GM21717 (cell line): ENCODE measurements around the gene NHERF1.

Experiments used
- ATAC-seq: cut with Tn5 transposase; IDR thresholded peaks from one replicate; pipeline ENCODE4 v1.9.1; 2021; ENCODE audit warnings: mild to moderate bottlenecking, moderate library complexity; ENCODE audit not compliant: unreplicated experiment

NHERF1 gene

DNA sequence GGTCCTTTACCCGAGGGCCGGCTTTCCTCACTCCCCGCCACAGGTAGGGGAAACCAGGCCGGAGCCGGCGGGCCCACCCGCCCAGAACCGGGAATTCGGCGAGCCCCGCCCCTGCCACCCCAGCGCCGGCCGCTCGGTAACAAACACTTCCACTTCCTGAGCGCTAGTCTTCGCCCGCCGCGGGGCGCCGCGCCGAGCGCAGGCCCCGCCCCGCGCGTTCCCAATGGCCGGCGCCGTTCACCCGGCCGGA, 224 bp upstream of the NHERF1 start:
- no peak for ATAC-seq

DNA sequence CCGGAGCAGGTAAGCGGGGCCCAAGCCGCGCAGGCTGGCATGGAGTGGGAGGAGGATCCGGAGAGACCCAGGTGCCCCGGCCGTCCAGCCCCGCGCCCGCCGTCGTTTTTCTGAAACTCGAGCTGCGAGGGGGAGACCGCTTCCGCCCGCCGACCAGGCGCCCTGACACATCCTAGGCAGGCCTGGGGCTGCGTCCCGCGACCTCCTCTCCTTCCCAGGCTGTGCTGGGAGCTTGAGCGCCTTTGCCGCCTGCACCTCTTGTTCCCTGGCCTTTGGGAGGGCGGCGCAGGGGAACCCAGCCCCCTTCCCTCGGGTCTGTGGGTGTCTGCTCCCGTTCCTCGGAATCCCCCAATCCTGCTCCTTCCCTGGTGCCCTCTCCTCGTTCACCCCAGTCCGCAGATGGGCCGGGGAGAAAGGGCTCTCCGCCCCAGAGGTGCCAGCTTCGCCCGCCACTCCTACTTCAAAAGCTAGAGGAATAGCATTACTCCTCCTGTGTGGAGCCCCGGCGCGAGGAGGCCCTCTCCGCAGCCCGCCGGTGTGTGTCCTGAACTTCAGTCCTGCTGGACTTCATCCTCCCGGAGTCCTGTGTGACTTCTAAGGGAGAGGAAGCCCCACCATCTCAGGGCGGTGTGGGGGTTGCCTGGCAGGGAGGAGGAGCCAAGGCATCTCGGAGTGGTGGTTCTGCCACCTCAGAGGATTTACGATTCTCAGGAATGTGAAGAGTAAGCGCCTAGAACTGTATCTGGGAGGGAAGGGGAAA, 1.0 kb downstream of the NHERF1 start:
- peak; percentile 2 for ATAC-seq

DNA sequence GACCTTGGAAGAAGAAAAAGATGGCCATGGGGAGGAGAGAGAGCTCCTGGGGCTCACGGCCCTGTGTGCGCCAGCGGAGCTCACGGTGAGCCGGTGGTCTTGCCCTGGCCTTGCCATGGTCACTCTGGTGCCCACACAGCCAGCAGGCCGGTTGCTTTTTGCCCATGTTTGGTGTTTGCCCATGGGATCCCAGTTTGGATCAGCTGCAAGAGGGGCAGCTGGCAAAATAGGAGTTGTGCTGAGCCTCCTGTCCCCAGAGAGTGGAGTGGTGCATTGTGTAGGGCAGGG, 1.6 kb downstream of the NHERF1 start:
- ATAC-seq: no peak

DNA sequence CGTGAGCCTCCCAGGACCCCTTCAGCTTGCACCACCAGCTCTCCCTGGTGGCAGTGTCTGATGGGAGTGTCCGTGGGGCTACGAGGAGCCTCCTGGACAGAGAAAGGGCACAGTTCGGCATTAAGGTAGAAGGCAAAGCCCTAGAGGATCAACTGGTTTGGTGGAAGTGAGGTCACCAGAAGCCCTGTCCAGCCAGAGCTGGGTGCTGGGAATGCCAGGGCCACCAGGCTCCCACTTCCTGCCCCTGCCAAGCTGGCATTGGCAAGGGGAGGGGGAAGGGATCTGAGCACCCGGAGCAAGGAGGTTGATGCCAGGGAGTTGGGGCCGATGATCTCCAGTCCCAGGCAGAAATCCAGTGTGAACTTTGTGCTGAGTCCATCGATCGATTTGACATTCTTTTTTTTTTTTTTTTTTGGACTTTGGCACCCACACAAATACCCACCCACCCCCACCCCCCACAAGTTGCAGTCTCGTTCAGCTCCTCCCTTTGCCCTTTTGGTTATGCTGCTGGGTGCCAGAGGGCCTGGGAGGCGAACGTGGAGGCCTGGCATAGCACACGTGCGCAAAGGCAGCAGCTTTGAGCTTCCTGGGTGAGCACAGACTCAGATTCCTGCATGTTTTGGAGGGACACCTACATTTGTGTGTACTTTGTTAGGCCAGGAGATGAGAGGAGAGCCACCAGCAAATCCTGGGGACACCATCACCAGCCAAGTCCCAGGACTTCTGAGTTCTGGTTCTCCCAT, 2.1 kb downstream of the NHERF1 start:
- ATAC-seq: no peak

DNA sequence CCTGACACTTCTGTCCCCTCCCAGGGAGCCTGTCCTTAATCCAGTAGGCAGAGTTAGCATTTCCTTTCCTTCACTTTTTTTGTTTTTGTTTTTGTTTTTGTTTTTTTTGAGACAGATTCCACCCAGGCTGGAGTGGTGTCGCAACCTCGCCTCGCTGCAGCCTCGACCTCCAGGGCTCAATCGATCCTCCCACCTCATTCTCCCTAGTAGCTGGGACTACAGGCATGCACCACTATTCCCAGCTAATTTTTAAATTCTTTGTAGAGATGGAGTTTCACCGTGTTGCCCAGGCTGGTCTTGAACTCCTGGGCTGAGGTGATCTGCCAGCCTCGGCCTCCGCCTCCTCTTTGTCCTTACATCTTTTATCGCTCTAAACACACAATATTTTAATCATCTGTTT, 4.0 kb downstream of the NHERF1 start:
- no peak for ATAC-seq

DNA sequence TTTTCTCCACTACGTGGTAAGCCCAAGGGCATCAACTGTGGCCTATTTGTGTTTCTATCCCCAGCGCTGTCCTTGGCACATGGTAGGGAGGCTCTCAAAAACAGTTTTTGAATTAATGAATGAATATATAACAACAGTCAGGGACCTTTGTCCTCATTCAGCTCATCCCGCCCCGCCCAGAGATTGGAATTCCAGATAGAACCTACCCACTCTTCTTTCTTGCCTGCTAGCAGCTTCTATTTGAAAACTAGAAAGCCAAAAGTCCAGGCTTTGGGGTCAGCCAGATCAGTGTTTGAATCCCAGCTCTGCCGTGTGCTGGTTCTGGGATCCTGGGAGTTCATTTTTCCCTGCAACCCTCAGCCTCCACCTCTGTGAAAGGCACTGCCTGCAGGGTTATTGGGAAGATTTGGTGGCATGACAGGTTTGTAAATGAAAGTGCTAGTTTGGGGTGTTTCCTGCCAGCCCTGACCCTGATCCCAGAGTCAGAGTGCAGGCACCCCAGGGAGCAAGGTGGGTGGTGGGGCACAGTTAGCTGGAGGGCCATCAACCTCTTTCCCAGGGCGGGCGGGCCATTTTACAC, 4.5 kb downstream of the NHERF1 start:
- ATAC-seq: no peak

DNA sequence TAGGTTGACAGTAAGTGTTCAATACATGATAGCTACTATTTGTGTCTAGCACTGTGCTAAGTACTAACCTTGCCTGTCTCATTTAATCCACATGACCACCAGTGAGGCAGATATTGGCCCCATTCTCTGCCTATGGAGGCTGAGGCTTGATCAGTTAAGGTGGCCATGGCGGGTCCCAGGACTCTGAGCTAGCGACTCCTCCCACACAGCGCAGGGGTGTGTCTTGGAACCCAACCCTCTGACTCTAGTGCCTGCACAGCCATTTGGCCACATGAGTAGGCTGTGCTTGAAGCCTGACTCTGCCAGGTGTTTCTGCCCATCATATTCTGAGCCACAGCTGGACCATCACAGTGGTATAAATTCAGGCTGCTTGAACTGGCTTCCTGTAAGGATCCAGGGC, 6.4 kb downstream of the NHERF1 start:
- no peak for ATAC-seq

DNA sequence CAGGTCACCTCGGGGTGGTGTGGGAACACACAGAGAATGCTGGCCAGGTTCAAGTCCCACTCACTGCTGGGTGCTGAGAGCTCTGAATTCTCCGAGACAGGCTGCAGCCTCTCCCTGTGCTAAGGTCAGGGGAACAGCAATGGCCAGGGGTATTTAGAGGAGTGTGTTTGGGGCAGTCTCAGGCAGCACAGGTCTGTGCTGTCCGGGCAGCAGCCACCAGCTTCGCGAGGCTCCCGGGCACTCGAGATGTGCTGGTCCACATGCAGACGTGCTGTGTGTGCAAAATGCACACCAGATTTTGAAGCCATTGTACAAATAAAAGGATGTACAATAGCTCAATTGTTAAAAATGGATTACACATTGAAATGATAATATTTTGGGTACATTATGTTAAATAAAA, 7.1 kb downstream of the NHERF1 start:
- no peak for ATAC-seq

DNA sequence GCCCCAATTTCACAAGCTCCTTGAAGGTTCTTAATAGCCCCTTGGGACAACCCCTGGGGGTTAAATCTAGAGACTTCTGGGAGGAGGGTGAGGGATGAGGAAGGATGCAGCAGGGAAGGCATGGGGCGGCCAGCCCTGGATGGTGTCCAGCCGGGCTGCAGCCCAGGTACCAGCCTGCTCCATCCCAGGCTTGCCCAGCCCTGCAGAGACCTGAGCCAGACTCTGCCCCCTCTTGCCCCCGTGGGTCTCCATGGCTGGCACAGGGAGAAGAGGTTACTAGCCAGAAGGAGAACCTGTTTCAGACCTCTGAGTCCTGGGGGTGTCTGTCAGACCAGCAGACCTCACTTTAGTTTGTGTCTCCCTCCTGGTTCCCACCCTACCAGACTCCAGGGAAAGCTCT, 8.5 kb downstream of the NHERF1 start:
- ATAC-seq: no peak

DNA sequence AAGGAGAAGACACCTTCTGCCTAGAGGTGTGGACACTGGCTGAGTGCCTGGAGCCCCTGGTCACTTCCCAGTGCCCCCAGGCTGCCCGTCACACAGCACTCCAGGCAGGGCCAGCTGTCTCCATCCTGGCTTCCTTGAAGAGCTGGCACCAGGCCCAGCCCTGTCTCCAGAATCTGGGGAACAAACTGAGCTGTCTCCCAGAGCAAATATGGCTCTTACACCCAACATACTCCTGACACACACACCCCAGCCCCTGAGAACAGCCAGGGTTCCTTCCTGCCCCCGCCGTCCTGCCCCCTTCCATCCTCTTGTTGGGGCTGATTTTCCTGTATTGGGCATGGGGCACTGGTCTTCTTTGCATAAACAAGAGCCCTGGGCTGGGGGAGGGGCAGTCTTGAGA, 9.1 kb downstream of the NHERF1 start:
- no peak for ATAC-seq

DNA sequence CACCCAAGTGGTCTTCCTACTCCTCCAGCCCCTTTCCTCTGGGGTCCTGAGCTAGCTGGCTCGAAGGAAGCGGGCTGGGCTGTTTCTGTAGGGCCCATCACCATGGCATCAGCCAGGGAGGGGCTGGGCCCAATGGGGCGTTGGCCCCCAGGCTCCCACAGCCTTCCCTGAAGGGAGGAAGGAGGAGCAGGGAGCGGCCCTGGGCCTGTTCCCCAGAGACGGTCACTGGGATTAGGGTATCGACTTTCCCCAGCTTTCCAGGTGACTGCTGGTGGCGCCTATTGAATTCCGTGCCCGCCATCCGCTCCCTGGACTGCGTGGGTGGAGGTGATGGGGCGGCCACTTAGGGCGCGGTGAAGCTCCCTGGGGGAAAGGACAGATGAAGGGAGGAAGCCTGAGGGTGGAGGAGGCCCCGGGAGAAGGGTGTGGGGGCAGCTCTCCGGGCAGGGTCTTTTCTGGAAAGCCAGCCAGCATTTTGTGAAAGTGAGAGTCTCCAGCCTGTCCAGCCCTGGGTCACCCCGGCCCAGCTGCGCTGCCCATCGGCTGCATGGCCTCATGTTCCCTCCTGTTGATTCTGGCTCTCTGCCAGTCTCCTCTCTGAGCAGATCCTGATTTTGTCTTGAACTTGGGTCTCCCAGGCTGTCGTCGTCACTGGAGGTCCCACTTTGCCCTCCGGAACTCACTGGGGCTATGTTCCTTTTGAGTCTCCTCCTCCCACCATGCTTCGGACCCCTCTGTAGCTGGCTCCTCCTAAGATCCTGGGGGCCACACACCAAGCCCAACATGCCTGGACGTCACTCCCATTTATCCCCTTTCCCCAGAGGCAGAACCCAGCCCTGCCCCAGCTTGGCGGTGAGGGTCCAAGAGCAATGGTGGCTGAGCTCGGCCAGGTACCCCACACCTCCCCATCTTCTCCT, 9.8 kb downstream of the NHERF1 start:
- no peak for ATAC-seq

DNA sequence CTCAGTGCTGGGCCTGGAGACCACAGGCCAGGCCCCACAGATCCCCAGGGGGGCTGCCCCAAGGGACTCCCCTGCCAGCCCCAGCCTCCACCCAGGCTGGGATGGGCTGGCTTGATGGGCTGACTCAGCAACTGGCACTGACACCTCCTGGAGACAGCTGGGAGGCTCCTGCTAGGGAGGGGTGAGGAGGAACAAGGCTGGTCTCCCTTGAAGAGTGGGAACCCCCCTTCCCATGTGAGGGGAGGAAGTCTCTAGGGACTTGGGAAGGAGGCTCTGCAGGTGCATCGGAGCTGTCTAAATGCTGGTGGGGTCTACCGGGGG, 10.4 kb downstream of the NHERF1 start:
- ATAC-seq: no peak

DNA sequence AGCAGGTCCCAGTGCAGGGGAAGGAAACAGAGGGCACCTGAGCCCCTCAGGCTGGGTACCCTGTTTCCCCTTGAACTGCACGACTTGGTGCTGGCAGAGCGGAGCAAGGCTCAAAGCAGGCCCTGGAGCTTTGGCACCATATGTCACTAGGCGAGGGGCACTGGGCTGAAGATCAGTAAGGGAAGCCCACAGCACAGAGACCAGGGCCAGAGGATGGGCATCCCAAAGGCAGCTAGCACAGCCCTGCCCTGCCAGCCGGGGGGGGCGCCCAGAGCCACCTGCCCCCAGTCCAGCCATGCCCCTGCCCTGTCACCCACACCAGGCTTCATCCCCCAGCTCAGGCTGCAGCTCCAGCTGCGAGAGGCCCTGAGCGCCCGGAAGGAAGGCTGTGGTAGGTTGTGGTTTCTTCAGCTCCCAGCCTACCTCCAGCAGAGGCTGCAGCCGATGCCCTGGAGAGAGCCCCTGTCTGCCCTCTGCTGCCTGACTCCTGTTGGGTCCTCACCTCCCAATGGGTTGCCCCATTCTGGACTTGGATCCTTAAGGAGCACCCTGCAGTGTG, 10.9 kb downstream of the NHERF1 start:
- ATAC-seq: no peak

DNA sequence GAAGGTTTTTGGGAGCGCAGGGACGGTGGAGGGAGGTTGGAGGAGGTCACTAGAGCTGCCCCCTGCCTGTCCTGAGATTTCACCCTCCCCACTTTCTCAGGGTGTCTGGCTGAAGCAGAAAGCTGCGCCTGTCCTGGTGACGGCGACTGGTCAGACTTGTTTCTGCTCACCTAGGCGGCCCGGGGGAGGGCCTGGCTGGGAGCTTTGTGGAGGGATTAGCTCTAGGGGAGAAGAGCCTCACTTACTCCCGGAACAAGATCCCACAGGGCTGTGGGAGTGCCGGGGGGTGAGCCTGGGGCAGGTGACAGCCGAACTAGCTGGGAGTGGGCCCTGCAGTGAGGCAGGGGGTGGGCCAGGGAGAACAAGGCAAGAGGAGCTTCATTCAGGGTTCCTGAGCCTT, 11.5 kb downstream of the NHERF1 start:
- ATAC-seq: no peak

DNA sequence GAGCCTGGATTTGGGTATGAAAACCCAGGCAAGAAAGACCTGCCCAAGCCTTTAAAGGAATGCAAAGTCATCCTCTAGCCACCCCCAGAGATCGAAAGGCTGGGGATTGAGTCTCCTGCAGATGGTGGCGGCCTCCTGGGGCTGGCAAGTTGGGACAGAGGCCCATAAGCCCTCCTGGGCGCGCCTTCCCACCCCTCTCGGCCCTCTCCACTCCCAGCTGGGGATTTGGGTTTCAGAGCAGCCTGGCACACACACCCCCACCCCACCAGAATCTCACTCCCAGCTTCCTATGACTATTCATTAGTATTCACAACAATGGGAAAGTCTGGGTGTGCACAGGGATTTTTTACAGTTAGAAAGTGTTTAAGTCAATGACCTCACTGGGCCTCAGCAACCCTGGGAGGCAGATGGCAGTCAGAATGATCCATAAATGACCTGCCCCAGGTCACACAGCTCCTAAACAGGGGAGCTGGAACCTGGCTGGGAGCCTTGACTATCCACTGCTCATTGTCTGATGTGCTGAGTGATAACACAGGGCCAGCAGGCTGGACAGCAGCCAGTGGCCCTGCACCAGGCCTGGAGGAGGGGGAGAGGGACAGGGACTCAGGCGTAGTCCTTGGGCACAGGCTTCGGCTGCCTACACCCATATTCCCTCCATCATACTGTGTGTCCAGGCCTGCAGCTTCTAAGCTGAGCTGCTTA, 12.1 kb downstream of the NHERF1 start:
- ATAC-seq: no peak

DNA sequence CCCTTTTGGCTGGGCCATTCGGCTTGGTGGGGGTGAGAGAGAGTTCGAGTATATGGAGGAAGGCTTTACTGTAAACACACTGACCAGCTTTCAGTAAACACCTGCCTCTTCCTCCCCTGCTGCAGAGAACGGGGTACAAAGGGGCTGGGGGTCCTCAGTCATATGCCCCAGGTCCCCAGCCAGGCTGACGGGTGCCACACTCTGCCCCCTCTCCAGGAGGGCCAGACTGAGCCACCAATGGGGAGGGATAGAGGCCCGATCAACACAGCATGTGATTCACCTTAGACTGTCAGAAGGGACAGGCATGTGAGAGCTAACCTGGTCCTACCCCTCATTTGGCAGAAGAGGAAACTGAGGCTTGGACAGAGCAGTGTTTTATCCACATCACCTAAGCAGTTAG, 13.0 kb downstream of the NHERF1 start:
- no peak for ATAC-seq

DNA sequence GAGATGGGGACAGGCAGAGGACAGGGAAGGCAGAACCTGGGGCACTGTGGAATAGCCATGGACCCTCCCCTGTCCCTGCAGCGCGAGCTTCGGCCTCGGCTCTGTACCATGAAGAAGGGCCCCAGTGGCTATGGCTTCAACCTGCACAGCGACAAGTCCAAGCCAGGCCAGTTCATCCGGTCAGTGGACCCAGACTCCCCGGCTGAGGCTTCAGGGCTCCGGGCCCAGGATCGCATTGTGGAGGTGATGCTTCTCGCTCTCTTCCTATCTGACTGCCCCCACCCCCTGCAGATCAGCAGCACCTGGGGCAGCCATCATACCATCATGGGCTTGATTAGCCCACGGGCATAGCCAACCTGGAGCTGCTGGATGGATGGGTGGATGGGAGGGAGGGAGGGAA, 13.5 kb downstream of the NHERF1 start:
- ATAC-seq: no peak

DNA sequence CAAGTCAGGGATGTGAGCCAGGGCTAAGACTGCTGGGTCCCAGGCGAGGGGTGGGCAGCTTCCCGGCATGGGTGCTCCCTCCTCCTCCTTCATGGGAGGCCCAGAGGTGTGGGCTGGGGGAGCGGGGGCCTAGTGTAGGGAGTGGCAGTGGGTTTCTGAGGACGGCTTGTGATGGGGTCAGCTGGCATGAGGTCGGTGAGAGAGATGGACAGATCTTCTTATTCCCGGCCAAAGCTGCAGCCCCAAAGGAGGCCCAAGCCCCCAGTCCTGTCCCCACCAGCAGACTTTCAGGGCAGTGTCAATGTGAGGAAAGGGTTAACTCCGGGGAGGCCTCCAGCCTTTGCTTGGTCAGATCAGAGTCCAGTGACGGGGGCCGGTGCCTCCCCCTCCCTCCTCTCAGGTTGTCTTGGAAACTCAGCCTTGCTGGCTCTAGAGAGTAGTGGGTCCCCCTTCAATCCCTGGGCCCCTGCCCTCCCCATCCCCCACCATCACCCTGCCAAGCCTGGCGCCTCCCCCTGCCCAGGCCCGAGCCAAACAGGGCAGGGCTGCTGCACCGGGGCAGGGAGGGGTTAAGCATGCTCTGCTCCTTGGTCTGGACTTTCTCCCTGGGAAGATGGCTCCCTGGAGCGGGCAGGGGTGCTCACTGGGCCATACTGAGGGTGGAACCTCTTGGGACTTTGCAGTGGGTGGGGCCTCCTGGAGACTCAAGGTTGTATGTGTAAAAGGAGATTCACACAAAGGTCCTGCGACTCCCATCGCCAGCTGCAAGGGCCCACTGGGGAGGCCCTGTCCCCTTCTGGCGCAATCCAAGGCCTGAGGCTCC, 15.3 kb downstream of the NHERF1 start:
- no peak for ATAC-seq

DNA sequence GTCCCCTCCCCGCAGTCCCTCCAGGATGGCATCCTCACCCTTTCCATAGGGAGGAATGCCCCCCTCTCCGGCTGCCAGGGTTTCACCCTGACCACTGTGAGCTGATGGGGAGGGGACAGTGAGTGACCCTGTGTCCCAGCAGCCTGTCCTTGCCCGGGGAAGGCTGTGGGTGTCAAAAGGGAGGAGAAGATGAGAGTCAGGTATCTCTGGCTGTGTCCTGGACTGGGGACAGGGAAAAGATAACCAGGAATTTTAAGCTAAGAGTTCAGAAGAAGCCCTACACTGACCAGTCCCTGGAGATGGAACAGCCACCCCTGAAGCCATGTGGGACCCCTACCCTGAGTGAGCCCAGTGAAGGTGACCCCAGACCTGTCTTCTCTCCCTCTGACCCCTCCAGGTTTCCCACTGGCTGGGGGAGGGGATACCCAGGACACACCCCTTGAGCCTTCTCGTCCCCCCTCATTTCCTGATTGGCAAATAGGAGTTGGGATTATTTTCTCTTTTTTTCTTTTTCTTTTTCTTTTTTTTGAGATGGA, 16.4 kb downstream of the NHERF1 start:
- ATAC-seq: no peak

DNA sequence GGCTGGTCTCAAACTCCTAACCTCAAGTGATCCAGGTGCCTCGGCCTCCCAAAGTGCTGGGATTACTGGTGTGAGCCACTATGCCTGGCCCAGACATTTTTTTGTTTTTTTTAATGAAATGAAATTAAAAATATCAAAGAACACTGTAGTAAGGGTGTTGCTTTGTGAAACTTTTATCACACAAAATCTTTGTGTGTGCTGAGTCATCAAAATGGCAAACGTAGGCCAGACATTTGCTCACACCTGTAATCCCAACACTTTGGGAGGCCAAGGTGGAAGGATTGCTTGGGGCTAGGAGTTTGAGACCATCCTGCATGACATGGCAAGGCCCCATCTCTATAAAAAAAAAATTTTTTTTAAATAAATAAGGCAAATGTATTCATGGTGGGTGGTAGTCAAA, 18.0 kb downstream of the NHERF1 start:
- ATAC-seq: no peak
